Activated gamma-delta T cell (primary cell): ENCODE measurements around the gene WDR27.

Experiments used
- DNase-seq: peaks from one replicate; lab custom pipeline; 2025; lab: John Stamatoyannopoulos, UW
- total RNA-seq, 2 donors: gene quantifications; one replicate each; lab custom pipeline; 2026; lab: John Stamatoyannopoulos, UW

Gene WDR27
- 21.5 to 28.3 reads per million in 2 donors for total RNA-seq

DNA sequence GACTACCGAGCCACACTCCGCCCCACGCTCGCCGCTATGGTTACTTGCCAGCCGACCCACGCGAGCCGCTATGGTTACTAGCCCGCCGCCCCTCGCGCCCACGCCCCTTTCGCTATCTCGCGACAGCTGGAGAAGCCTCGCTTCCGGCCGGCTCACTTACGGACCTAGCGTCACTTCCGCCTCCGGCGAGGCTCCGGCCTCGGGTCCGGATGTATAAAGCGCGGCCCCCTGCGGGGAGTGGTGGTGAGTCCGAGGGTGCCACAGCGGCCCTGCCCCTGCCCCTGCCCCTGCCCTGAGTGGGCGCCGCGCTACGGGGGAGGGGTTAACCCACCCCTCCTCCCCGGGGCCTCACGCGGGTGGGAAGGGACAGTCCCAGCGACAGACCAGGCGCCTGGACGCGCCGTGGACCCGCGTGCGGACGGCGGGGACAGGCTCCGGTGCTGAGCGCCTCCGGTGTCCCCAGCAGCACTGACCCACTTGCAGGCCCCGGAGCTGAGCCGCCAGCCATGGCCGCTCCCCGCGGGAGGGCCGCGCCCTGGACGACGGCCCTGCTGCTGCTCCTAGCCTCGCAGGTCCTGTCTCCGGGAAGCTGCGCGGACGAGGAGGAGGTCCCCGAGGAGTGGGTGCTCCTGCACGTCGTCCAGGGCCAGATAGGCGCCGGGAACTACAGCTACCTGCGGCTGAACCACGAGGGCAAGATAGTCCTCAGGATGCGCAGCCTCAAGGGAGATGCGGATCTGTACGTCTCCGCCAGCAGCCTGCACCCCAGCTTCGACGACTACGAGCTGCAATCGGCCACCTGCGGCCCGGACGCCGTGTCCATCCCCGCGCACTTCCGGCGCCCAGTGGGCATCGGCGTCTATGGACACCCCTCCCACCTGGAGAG lies at the start of gene WDR27, which contains the start of gene C6orf120:
Gene WDR27 (minus strand): TSS at position 76 of the 886 bp plus-strand sequence. CDS start 13,024 bp downstream, outside the sequence.
Gene C6orf120 (plus strand): TSS at position 173 of the 886 bp plus-strand sequence. CDS start 334 bp downstream, at position 507.
- DNase-seq: peak; percentile 95

DNA sequence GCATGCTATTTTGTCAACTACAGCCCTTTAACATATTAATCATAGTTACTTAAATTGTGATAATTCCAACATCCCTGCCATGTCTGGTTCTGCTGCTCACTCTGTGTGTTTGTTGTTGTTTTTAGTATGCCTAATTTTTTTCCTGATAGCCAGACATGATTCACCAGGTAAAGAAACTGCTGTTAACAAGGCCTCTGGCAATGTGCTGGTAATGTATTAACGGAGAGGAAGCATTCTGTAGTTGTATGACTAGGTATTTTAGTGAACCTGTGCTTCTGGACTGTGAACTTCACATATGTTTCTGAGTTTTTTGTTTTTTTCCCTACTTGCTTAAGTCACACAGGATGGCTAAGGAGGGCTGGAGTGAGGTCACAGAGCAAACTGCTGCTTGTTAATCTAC lies 44.7 kb upstream of the WDR27 start:
- no peak for DNase-seq

DNA sequence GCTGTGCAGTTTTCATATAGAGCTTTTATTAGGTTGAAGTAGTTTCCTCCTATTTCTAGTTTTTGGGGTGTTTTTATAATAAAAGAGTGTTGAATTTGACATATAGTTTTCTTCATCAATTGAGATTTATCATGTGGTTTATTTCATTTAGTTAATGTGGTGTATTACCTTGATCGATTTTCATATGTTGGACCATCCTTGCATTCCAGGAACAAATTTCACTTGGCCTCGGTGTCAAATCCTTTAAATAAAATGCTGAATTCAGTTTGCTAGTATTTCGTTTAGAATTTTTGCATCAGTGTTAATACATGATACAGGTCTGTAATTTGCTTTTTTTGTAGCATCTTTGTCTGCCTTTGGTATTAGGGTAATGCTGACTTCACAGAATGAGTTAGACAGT lies 43.6 kb upstream of the WDR27 start:
- DNase-seq: no peak

DNA sequence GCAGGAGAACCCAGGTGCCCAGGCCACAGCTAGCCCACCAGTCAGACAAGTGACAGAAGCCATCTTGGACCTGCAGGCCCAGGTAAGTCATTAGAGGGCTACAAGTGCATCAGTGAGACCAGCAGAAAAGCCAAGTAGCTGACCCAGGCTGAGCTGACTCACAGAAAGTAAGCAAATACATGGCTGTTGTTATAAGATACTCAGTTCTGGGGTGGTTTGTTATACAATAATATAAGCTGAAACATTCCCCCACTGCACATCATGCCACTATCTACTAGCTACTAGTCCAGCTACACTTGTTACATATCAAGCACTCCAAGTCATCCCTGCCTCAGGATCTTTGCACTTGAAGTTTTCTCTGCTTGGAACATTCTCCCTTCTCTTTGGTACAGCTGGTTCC lies 39.5 kb upstream of the WDR27 start:
- DNase-seq: no peak

DNA sequence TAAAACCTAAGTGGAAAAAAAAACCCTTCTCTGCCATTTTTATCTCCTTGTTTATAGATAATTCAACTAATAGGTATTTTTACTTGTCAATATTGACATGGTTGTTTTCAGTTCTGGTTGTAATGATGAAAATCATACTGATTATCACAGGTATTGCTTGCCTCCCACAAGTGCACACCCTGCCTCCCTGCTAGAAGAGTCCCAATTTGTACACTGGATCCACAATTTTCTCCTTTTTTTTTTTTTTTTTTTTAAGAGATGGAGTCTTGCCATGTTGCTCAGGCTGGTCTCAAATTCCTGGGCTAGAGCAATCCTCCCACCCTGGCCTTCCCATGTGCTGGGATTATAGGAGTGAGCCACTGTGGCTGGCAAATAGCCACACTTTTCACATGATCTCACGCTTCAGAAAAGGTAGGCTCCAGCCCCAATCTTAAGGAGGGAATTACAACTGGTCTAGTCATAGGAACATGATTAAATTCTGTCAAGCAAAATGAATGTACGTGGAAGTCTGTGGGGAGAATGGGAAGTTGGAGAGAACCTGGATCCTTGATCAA lies 37.2 kb upstream of the WDR27 start:
- no peak for DNase-seq

DNA sequence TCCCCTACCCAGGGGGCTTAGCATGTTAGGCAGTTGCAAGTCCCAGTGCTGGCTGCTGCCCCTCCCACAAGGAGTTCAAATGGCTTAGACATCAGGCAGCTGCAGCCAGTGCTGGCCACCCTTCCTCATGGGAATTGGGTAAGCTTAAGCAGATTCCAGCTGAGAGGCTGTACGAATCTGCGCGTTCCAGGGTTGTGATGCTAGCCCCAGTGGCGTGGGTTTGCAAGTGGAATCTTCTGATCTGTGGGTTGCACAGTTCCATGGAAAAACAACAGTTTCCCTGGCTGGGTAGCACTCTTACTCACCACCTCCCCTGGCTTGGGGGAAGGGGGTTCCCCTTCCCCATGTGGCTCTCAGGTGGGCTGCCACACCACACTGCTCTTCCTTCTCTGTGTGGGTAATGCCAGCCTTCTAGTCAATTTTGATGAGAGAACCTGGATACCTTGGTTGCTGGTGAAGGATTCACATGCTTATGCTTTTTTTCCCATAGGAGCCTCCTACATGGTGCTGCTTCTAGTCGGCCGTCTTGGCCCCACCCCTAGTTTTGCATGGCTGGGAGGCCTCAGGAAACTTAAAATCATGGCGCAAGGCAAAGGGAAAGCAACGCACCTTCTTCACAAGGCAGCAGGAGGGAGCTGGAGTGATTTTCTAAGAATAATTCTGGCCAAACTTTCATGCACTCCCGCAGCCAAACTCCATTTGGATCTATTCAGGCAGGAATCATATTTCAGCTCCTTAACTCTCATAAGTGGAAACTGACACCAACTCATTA lies 36.6 kb upstream of the WDR27 start:
- DNase-seq: no peak

DNA sequence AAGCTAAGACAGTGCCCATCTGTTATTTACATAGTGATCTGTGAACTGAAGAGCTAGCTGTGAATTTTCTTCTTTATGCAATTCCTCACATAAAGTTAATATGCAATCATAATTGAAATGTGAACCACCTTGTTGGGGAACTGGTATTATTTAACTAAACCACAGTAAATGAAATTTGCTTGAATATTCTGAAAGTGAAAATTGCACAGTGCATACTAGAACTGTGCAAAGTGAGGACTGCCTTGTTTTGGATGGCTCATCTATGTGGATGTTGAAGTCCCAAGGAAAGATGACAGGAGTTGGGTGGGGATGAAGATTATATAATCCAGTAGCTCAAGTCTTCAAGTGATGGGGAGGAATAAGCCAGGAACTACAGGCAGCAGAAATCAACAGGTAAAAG lies 28.1 kb upstream of the WDR27 start:
- no peak for DNase-seq

DNA sequence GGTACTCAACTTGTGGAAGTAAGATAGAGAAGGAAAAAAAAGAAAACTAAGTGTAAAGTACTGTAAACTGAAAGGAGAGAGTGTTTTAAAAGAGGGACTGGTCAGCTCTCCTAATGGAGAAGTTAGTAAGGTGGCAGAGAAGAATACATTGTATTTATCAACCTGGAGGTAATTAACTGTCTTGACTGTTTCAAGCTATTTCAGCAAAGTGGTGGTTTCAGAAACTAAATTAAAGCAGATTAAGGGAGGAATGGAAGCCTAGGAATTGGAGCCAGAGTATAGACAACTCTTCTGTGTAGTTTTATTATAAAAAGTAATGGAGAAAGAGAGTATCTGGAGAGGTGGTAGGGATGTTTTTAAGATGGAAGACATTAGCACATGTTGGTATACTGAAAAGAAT lies 25.1 kb upstream of the WDR27 start:
- DNase-seq: no peak

DNA sequence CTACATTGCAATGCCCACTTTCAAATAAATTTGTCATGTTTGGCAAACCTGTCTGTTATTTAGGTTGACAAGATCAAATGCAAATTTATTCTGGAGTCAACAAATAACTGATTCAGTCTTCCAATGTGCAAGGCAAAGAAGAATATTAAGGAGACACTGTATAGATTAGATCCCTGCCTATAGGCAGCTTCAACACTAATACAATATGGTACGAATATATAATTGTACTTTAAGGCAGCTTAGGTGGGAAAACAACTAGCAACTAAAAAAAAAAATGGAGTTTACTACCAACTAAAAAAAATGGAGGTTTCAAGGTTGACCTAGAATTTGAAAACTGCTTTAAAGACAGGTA lies 24.2 kb upstream of the WDR27 start:
- no peak for DNase-seq

DNA sequence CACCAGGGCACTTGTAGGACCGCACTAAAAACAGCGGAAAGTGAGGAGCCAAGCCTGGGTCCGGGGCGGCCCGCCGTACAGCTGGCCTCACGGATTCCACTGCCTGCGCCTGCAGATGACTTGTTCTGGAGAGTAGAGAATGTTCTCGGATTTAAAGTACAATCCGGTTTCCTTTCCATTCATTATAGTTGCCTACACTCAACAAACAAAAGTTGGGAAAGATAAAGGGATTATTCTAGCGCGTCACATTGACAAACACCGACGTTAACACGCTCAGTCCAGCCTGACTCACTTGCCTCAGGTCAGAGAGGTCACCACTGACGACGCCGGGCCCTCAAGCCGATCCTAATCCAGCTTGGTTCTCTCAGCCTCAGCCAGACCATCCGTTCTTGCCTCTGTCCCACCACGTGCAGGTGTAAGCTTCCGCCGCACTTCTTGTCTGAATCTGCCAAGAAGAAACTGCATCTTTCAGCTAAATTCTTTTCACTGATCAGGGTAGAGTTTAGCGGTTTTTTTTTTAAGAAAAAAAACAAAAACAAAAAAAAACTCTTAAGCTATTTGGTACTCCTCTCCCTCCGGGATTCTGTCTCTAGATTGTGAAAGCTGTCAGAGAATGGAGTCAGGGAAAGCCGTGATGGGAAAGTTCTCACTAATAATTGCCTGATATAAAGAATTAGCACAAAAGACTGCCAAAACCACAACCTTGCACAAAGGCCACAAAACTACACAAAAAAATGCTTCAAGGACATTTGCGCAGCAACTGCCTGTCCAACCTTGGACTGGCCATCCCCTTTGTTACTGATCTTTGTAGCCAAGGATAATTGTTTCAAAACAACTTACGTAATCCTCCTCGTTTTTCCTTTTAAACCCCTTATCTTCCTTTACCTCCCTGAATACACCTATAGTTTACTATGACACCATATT lies 23.6 kb upstream of the WDR27 start:
- DNase-seq: no peak

DNA sequence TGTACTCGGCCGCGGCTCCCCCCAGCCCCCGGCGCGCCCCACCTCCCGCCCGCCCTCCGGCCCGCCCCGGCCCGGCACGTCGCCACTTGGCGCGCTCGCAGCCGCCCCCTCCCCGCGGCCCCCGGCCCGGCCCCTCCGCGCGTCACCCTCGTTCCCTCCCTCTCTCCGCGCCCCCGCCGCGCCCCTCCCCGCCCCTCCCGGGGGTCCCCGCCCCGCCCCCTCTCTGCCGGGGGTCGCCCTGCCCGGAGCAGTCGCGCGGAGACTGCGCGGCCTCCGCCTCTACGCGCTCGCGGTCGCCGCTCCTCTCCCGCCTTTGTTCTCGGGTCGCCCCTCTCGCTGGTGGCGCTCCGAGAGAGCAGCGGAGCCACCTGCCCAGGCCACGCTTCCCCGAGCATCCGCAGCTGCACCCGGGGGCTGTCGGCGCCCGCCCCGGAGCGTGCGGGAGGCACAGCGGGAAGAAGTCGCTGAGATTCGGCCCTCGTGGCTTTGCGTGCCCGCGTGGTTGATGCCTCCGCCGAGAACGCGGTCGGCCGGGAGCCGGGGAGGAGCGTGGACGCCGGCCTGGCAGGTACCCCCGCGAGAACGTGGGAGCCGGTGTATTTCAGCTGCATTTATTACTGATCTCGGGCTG lies 22.8 kb upstream of the WDR27 start, which contains the start of gene PHF10:
Gene PHF10 (minus strand): TSS at position 7 of the 631 bp plus-strand sequence. CDS start 569 bp downstream, outside the sequence.
- peak; percentile 63 for DNase-seq

DNA sequence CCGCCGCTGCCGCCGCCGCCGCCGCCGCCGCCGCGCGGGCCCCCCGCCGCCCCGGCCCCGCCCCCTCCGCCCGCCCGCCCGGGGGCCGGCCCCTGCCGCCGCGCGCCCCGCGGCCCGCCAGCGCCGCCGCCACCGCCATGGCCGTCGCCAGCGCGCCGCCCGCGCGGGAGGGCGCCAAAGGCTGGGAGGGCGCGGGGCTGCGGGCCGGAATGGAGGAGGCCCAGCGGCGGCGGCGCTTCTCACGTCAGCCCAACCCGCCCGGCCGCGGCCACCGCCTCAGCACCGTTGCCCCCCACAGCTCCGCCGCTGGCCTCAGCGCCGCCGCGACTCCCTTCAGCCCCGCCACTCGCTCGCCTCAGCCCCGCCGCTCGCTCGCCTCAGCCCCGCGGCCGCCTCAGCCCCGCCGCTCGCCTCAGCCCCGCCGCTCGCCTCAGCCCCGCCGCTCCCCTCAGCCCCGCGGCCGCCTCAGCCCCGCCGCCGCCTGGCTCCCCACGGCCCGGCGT lies 22.2 kb upstream of the WDR27 start:
- peak; percentile 48 for DNase-seq

DNA sequence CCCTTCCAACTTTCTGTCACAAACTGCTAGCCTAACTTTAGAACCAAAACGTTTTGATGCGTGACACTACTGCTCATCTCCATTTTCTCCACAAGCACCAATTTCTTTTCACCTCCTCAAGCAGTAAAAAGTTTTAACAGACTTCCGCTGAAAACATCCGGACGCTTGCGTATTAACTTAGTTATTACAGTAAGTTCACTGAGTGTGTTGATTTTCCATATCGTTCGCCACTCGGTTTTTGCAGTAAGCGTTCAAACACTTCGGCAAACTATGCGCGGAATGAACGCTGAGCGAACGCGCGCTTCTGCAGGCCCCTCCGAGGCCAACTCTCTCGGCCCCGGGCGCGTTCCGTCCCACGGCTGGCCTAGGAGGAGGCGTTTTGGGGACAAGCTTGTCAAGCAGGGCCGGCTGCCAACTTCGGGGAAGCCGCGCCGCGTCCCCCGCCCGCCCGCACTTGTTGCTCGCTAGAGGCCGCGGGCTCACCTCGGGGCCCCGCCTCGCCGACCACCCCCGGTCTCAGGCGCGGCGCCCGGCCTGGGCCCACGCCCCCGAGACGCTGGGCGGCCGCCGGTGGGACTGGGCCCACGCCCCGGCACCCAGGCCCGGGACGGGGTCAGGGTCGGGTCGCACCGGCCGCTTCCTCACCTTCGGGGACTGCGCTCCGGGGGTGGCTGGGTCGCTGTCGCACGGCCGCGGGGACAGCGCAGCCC lies 21.5 kb upstream of the WDR27 start:
- peak; percentile 60 for DNase-seq

DNA sequence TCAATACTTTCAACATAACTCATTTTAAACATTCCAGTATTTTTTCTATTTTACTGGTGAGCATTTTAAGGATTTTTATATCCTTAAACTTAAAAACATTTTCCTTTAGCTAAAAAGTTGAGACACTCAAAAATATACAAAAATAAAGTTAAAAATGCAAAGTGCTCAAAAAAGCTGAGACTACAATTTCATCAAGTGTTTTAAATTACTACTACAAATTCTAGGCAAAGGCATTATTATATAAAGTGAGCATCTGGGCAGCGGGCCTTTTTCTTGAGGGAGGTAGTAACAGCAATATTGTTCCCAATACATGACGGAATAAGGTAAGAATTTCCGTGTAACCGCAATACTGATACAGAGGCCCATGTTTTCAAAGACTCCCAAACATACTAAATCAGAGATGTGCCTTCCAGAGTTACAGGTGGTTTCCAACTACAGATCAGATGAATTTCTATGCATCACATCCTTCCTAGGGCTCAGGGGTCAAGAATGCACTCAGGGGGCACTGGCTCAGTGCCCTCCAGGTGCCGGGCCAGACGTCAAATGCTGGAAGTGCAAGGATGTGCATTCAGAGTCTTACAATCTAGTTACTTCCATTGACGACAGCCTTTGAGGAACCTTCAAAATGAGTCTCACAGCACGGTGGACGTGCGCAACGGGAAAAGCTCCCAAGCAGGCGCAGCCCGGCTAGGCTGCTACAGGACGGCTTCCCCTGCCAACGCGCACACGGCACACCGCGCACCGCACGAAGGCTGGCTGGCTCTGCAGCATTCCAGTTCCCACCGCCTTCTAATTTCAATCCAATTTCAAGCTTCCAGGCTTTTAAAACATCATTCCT lies 20.8 kb upstream of the WDR27 start:
- peak; percentile 16 for DNase-seq

DNA sequence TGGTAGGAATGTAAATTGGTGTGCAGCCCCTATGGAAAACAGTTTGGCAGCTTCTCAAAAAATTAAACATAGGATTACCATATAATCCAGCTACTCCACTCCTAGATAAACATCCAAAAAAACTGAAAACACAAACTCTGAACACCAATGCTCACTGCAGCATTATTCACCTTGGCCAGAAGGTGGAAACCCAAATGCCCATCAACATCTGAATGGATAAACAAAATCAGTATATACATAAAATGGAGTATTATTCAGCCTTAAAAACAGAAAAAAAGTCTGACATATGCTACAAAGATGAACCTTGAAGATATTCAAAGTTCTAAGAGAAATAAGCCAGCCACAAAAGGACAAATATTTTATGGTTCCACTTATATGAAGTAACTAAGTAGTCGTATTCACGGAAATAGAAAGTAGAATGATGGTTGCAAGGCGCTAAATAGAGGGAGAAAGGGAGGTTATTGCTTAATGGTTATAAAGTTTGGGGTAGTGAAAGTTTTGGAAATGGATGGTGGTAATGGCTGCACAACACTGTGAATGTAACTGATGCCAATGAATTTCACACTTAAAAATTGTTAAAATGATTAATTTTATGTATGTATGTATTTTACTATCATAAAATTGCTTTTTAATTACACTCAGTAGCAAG lies 18.5 kb upstream of the WDR27 start:
- no peak for DNase-seq

DNA sequence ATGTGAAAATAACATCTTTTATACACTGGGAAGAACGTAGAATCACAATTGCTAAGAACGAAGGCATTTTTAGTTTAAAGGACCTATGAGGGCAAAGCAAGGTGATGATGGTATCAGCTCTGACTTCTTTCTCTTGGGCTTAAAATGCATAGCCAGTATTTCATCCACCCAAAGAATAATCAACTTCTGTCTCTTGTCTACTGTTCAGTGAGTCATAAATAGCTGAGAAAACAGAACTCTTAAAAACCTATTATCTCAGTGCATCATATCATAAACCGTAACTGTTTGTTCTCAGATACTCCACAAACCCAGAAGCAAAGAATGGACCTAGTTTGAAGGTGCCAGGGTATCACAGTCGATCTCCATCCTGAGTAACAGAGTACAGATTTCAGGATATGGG lies 17.3 kb upstream of the WDR27 start:
- DNase-seq: no peak

DNA sequence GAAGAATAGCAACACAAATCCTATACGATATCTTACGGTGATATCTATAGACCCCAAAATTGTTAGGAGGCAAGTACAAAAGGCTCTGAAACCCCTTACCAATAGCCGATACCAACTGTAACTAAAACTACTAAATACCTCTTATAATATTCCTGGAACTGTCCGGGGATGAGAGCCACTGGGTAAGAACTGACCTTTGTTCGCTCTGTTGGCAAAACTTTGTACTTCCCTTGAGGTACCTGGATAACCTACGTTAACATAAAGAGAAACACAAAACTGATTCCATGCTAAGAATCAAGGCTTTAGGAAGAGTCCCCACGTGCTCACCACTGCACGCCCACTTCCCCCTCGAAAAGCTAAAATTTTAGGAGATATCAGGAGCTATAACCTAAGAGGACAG lies 12.8 kb upstream of the WDR27 start:
- DNase-seq: no peak

DNA sequence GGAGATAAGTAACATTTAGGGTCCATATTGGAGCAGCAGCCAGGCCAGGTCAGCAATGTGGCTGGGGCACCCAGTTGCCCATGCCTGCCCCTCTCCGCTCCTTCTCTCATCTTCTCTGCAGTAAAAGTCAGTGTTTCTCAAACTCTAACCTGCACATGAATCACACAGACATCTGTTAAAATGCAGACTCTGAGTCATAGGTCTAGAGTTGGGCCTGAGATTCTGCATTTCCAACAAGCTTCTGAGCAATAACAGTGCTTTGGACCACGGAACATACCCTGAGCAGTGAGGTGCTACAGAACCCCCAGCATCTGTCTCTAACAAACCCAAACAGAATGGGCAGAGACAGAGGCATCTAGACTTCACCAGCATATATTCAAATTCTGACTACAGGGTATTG lies 12.3 kb upstream of the WDR27 start:
- no peak for DNase-seq

DNA sequence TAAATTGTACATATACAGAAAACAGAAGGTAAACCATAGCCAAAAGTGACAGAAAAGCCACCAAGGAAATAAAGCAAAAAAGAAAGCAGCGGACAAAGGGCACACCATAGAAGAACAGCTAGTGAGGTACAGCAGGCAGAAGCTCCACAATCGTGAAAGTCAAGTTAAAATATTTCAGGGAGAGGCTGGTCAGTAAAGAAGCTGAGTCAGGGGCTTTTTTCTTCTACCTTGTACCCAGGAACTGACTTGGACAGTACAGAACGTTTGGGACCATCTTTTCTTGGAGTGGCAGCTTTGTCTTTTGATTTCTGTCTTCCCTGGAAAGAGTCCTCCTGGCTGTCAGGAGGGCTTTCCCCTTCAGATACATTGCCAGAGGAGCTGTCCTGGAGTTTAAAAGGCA lies 8.2 kb upstream of the WDR27 start:
- no peak for DNase-seq
